A549 (cell line): ENCODE results near the gene HPCAL1. TPM values are rescaled to one million over a fixed set of nuclear protein-coding genes. Genes with fewer than 3 reads are reported as not detected.

ENCODE experiments used
- ATAC-seq, 2 experiments: fragments of 200-7000 bp in 1 of 2; fragments of >200 bp in 1 of 2; cut with Nextera tagmentation in 1 of 2; cut with Tn5 transposase in 1 of 2; 3 replicates each; pipeline versions ENCODE4 v1.8.0 to v1.9.1; 2018 to 2020; ENCODE audit warnings: mild to moderate bottlenecking in 1 of 2, moderate library complexity in 1 of 2
- CTCF ChIA-PET: fragments of 300-600 bp; sonication (Branson Sonifier 250); formaldehyde crosslinking; extraction: SDS; loops from one replicate; lab custom pipeline; 2021; ENCODE audit warnings: antibody characterized with exemption, inconsistent platforms; lab: Yijun Ruan, JAX
- POLR2A ChIA-PET: fragments of 350-600 bp; formaldehyde crosslinking; extraction: SDS; loops from one replicate; lab custom pipeline; 2021; ENCODE audit warnings: antibody characterized with exemption, inconsistent platforms; lab: Yijun Ruan, JAX
- DNase-seq, 2 experiments: peaks; one replicate each; pipeline versions ENCODE4 v3.0.0 to v3.0.0-alpha.2; 2011 to 2016; ENCODE audit warnings: low read depth in 1 of 2, low spot score in 1 of 2
- FAIRE-seq: peaks from 2 replicates; lab custom pipeline; 2011; peaks lifted over from hg19 to GRCh38; lab: Jason Lieb, UNC
- H3K27ac ChIP-seq, 2 experiments: fragments of >200 bp; sonication (Bioruptor Twin); formaldehyde crosslinking; 3 replicates each; pipeline ENCODE4 v1.5.1; 2016 to 2017
- H3K4me1 ChIP-seq: fragments of >200 bp; sonication (Bioruptor Twin); formaldehyde crosslinking; 3 replicates; pipeline ENCODE4 v1.6.1; 2016
- H3K4me2 ChIP-seq: fragments of >200 bp; sonication (Bioruptor Twin); formaldehyde crosslinking; 3 replicates; pipeline ENCODE4 v1.6.1; 2016
- H3K4me3 ChIP-seq: fragments of >200 bp; sonication (Bioruptor Twin); formaldehyde crosslinking; 3 replicates; pipeline ENCODE4 v1.5.1; 2016
- H3K9me3 ChIP-seq: fragments of >200 bp; sonication (Bioruptor Twin); formaldehyde crosslinking; 3 replicates; pipeline ENCODE4 v1.6.1; 2016
- CBX2 ChIP-seq: fragments of 200-600 bp; sonication (generic); IDR thresholded peaks from 2 replicates; pipeline ENCODE4 v1.6.1; 2016; ENCODE audit warnings: low read depth, mild to moderate bottlenecking, borderline replicate concordance
- EHF ChIP-seq: fragments of 250-450 bp; sonication (Bioruptor Pico); IDR thresholded peaks from 2 replicates; pipeline ENCODE4 v1.5.0; 2020; ENCODE audit warnings: mild to moderate bottlenecking
- ESRRA ChIP-seq: fragments of 150-350 bp; IDR thresholded peaks from 2 replicates; pipeline ENCODE4 v1.6.1; 2014; ENCODE audit warnings: mild to moderate bottlenecking, low read length, borderline replicate concordance
- FOSB ChIP-seq: fragments of 250-450 bp; sonication (Bioruptor Pico); IDR thresholded peaks from 2 replicates; pipeline ENCODE4 v1.5.0; 2020; ENCODE audit warnings: mild to moderate bottlenecking, moderate library complexity
- FOXS1 ChIP-seq: fragments of 250-450 bp; sonication (Bioruptor Pico); IDR thresholded peaks from 2 replicates; pipeline ENCODE4 v1.5.0; 2020; ENCODE audit warnings: mild to moderate bottlenecking, moderate library complexity
- HDAC2 ChIP-seq: fragments of 200-600 bp; sonication (generic); IDR thresholded peaks from 2 replicates; pipeline ENCODE4 v1.6.1; 2016
- HMGXB4 ChIP-seq: fragments of 250-450 bp; sonication (Bioruptor Pico); IDR thresholded peaks from 2 replicates; pipeline ENCODE4 v1.5.0; 2021; ENCODE audit warnings: mild to moderate bottlenecking, moderate library complexity, borderline replicate concordance
- HOXA7 ChIP-seq: fragments of 250-450 bp; sonication (Bioruptor Pico); IDR thresholded peaks from 2 replicates; pipeline ENCODE4 v1.5.0; 2020; ENCODE audit warnings: mild to moderate bottlenecking, moderate library complexity
- JUNB ChIP-seq: fragments of >200 bp; sonication (Bioruptor Twin); formaldehyde crosslinking; IDR thresholded peaks from 2 replicates; pipeline ENCODE4 v1.6.1; 2016
- MAX ChIP-seq: IDR thresholded peaks from 2 replicates; pipeline ENCODE4 v1.6.1; 2012
- MAZ ChIP-seq: fragments of 150-350 bp; IDR thresholded peaks from 2 replicates; pipeline ENCODE4 v1.6.1; 2014; ENCODE audit warnings: antibody characterized with exemption, low read depth, low read length, borderline replicate concordance
- NFE2L2 ChIP-seq: fragments of 150-350 bp; conservative IDR thresholded peaks from 2 replicates; pipeline ENCODE4 v1.6.1; 2014; ENCODE audit warnings: low read length
- POLR2AphosphoS2 ChIP-seq: conservative IDR thresholded peaks from 2 replicates; pipeline ENCODE4 v1.6.1; 2012; ENCODE audit warnings: low read length, improper control_type of control experiment, inconsistent platforms
- RARB ChIP-seq: fragments of 250-450 bp; sonication (Bioruptor Pico); IDR thresholded peaks from 2 replicates; pipeline ENCODE4 v1.8.0; 2021; ENCODE audit warnings: mild to moderate bottlenecking, moderate library complexity
- REST ChIP-seq: fragments of 200-600 bp; sonication (generic); IDR thresholded peaks from 2 replicates; pipeline ENCODE4 v1.6.1; 2016; ENCODE audit warnings: antibody characterized with exemption, mild to moderate bottlenecking, moderate library complexity
- SMC3 ChIP-seq: fragments of >200 bp; sonication (Bioruptor Twin); formaldehyde crosslinking; IDR thresholded peaks from 3 replicates; pipeline ENCODE4 v1.6.1; 2018; ENCODE audit warnings: inconsistent platforms
- SREBF2 ChIP-seq: fragments of 450-650 bp; IDR thresholded peaks from 2 replicates; pipeline ENCODE4 v1.6.1; 2014; ENCODE audit warnings: mild to moderate bottlenecking, moderate library complexity
- TFCP2L1 ChIP-seq: fragments of 250-450 bp; sonication (Bioruptor Pico); IDR thresholded peaks from 2 replicates; pipeline ENCODE4 v1.5.0; 2021; ENCODE audit warnings: mild to moderate bottlenecking
- ZFP36 ChIP-seq: fragments of 450-650 bp; IDR thresholded peaks from 2 replicates; pipeline ENCODE4 v1.6.1; 2014; ENCODE audit warnings: borderline replicate concordance; ENCODE audit not compliant: partially characterized antibody
- ZNF302 ChIP-seq: fragments of 250-450 bp; sonication (Bioruptor Pico); IDR thresholded peaks from 2 replicates; pipeline ENCODE4 v1.9.0; 2021; ENCODE audit warnings: inconsistent platforms, mild to moderate bottlenecking, moderate library complexity
- WGBS: methylation state at CpG from one replicate; pipeline ENCODE4 v1.1.6; 2017; ENCODE audit errors: missing lambda C conversion rate; 5-methylcytosine and 5-hydroxymethylcytosine counted together
- polyA plus RNA-seq, 4 experiments: library from polyadenylated mRNA; depleted of rRNA in 3 of 4; stranded (reverse); fragments of >200 nt; fragmentation: RNase III in 1 of 4; extraction: RNeasy Plus Mini Kit Qiagen cat#74134 plus additional on column Dnase treatment in 1 of 4; gene quantifications; 2 replicates in 3 of 4; 3 replicates in 1 of 4; pipeline ENCODE4 v1.2.3, GENCODE V29; 2011 to 2017

HPCAL1 gene
- polyA plus RNA-seq, 2 of the 4 experiments (the other 2 are of a cell fraction): 44.4 to 66.4 TPM

GRCh38 chr2:10436583-10437110 lies 133.9 kb downstream of the HPCAL1 start:
- Histone ChIP-seq H3K4me2 (no peak overlapping the region), H3K4me3 (no peak overlapping the region), H3K27ac (no peak overlapping the region), H3K9me3 (no peaks in the 10 kb centered on the region), H3K4me1 (peaks cover 18% of the 10 kb centered on the region)
- ATAC-seq: peak in 1 of 2 experiments; percentile 1; a peak in 2 of 6 replicates
- no peak for TF ChIP-seq HDAC2
- POLR2A ChIA-PET: interaction anchor here (2.2 kb wide), 1 partner anchor 11 kb away, joined by 24 read pairs; the partner anchor contains the start of gene ODC1
- no peak for FAIRE-seq
- CTCF ChIA-PET: interaction anchor here (1.0 to 12.0 kb wide), 13 partner anchors 9 to 623 kb away, joined by 3 to 322 read pairs (median 10); partner anchors contain the start of genes CYS1, ODC1 and RRM2
- WGBS: 79% methylated on average over 13 of the region's 13 CpGs
- DNase-seq: no peak

GRCh38 chr2:10437806-10438205 lies 135.1 kb downstream of the HPCAL1 start:
- FAIRE-seq: no peak
- Histone ChIP-seq H3K9me3 (no peaks in the 10 kb centered on the region), H3K4me1 (peaks cover 8% of the 10 kb centered on the region), H3K4me2 (no peak overlapping the region), H3K27ac (no peak overlapping the region), H3K4me3 (no peak overlapping the region)
- ChIA-PET CTCF (interaction anchor here (0.9 to 12.0 kb wide), 11 partner anchors 19 to 624 kb away, joined by 3 to 322 read pairs (median 5); partner anchors contain the start of genes CYS1 and RRM2), POLR2A (interaction anchor here (2.8 kb wide), 1 partner anchor 10 kb away, joined by 19 read pairs; the partner anchor contains the start of gene ODC1)
- 86% methylated on average over 9 of the region's 9 CpGs for WGBS
- DNase-seq: no peak
- TF ChIP-seq HMGXB4 (CRISPR knock-in tag): no peak
- no peak for TF ChIP-seq JUNB
- TF ChIP-seq FOXS1 (CRISPR knock-in tag): no peak
- TF ChIP-seq EHF (CRISPR knock-in tag): no peak
- TF ChIP-seq FOSB (CRISPR knock-in tag): no peak
- no peak for TF ChIP-seq POLR2AphosphoS2
- no peak for TF ChIP-seq MAX
- TF ChIP-seq CBX2: no peak
- TF ChIP-seq NFE2L2: no peak
- TF ChIP-seq ZNF302 (CRISPR knock-in tag): no peak
- no peak for TF ChIP-seq REST
- TF ChIP-seq TFCP2L1: no peak
- no peak for TF ChIP-seq RARB (CRISPR knock-in tag)
- no peak for ATAC-seq

GRCh38 chr2:10438688-10439087 lies 136.0 kb downstream of the HPCAL1 start:
- H3K4me1 ChIP-seq: peaks cover 7% of the 10 kb centered on the region; the same call in 1 of the 3 replicates
- ChIA-PET POLR2A (interaction anchor here (2.8 kb wide), 1 partner anchor 9 kb away, joined by 19 read pairs; the partner anchor contains the start of gene ODC1), CTCF (interaction anchor here (0.7 to 12.0 kb wide), 15 partner anchors 9 to 625 kb away, joined by 3 to 322 read pairs (median 5); partner anchors contain the start of genes ODC1 and RRM2)
- 93% methylated on average over 14 of the region's 14 CpGs for WGBS
- ATAC-seq (no peak), DNase-seq (no peak), FAIRE-seq (no peak)
- TF ChIP-seq MAZ (no peak), SREBF2 (no peak), HOXA7 (no peak), POLR2AphosphoS2 (no peak; the same call in 1 of the 2 replicates), FOXS1 (CRISPR knock-in tag) (no peak), ESRRA (no peak), ZFP36 (no peak), SMC3 (no peak)
- H3K4me2 ChIP-seq: no peak overlapping the region
- no peak overlapping the region for H3K4me3 ChIP-seq
- no peak overlapping the region for H3K27ac ChIP-seq
- H3K9me3 ChIP-seq: no peaks in the 10 kb centered on the region
